Tibial artery (tissue), 4 donors: ENCODE results near the gene RHBDL3.

Experiments
- DNase-seq, 2 donors: peaks; one replicate each; pipeline ENCODE4 v3.0.0-alpha.2; 2019
- H3K27ac ChIP-seq, 2 donors: fragments of 200-600 bp; sonication (generic) in 1 of 2; 1 replicate in 1 of 2; 2 replicates in 1 of 2; pipeline ENCODE4 v1.5.1; 2018 to 2019; ENCODE audit warnings: mild to moderate bottlenecking in 1 of 2
- H3K27me3 ChIP-seq, 2 donors: fragments of 200-600 bp; sonication (generic) in 1 of 2; one replicate each; pipeline versions ENCODE4 v1.5.1 to v1.6.0; 2016 to 2019
- H3K36me3 ChIP-seq, 3 donors: fragments of 200-600 bp; sonication (generic) in 2 of 3; one replicate each; pipeline ENCODE4 v1.5.1; 2016 to 2019; ENCODE audit warnings: mild to moderate bottlenecking in 2 of 3
- H3K4me1 ChIP-seq, 4 donors: fragments of 200-600 bp; sonication (generic) in 2 of 4; 1 replicate in 3 of 4; 2 replicates in 1 of 4; pipeline ENCODE4 v1.5.1; 2016 to 2019
- H3K4me3 ChIP-seq, 2 donors: fragments of 200-600 bp; sonication (generic) in 1 of 2; 1 replicate in 1 of 2; 2 replicates in 1 of 2; pipeline ENCODE4 v1.5.1; 2018 to 2019; ENCODE audit warnings: mild to moderate bottlenecking in 2 of 2
- H3K9me3 ChIP-seq, 3 donors: fragments of 200-600 bp; sonication (generic) in 1 of 3; one replicate each; pipeline ENCODE4 v1.5.1; 2016 to 2019
- CTCF ChIP-seq, 2 experiments: fragments of 200-600 bp in 1 of 2; fragments of 450-650 bp in 1 of 2; IDR thresholded peaks; one replicate each; pipeline ENCODE4 v1.5.1; 2017 to 2019; ENCODE audit warnings: antibody characterized with exemption in 2 of 2, mild to moderate bottlenecking in 1 of 2, moderate library complexity in 1 of 2
- intact Hi-C: fragments of 100-400 bp; cut with DNase I; formaldehyde crosslinking; loops from one replicate; pipeline ENCODE4 v1.15.0; 2023; ENCODE audit warnings: low total_unique reads

The RHBDL3 gene

GRCh38 chr17:32286518-32286900 lies 20.9 kb downstream of the RHBDL3 start:
- H3K27me3 ChIP-seq, result peaks cover 0 to 26% of the 10 kb centered on the region in 2 donors
- no peak for DNase-seq
- no peak overlapping the region for H3K27ac ChIP-seq
- intact Hi-C loops, result no loop called here
- H3K9me3 ChIP-seq, result no peaks in the 10 kb centered on the region
- TF ChIP-seq CTCF (IDR thresholded peaks at IDR 0.05), result no peak
- H3K4me1 ChIP-seq, result no peaks in the 10 kb centered on the region
- no peak overlapping the region for H3K4me3 ChIP-seq
- H3K36me3 ChIP-seq, result no peaks in the 10 kb centered on the region

- Histone ChIP-seq H3K27ac (no peak overlapping the region), H3K4me3 (no peak overlapping the region), H3K27me3 (peaks cover 0 to 22% of the 10 kb centered on the region in 2 donors), H3K9me3 (no peaks in the 10 kb centered on the region), H3K36me3 (no peaks in the 10 kb centered on the region), H3K4me1 (no peaks in the 10 kb centered on the region)
- intact Hi-C loops, result no loop called here
- TF ChIP-seq CTCF (IDR thresholded peaks at IDR 0.05), result no peak
- DNase-seq, result no peak
Observed at GRCh38 chr17:32287804-32288511, 22.3 kb downstream of the RHBDL3 start.

GRCh38 chr17:32288615-32289014 lies 23.0 kb downstream of the RHBDL3 start:
- Histone ChIP-seq H3K4me1 (no peaks in the 10 kb centered on the region), H3K9me3 (no peaks in the 10 kb centered on the region), H3K27me3 (peaks cover 0 to 22% of the 10 kb centered on the region in 2 donors), H3K27ac (no peak overlapping the region), H3K4me3 (no peak overlapping the region), H3K36me3 (no peaks in the 10 kb centered on the region)
- no peak for DNase-seq
- intact Hi-C loops, result no loop called here
- no peak for TF ChIP-seq CTCF (IDR thresholded peaks at IDR 0.05)

GRCh38 chr17:32289471-32290070 lies 23.9 kb downstream of the RHBDL3 start:
- no peaks in the 10 kb centered on the region for H3K36me3 ChIP-seq
- intact Hi-C loops, result no loop called here
- H3K4me3 ChIP-seq, result no peak overlapping the region
- no peak for DNase-seq
- no peaks in the 10 kb centered on the region for H3K4me1 ChIP-seq
- TF ChIP-seq CTCF (IDR thresholded peaks at IDR 0.05), result no peak
- no peak overlapping the region for H3K27ac ChIP-seq
- H3K27me3 ChIP-seq, result peaks cover 0 to 13% of the 10 kb centered on the region in 2 donors
- H3K9me3 ChIP-seq, result no peaks in the 10 kb centered on the region

- no peaks in the 10 kb centered on the region for H3K27me3 ChIP-seq
- H3K4me1 ChIP-seq, result no peaks in the 10 kb centered on the region
- no peaks in the 10 kb centered on the region for H3K36me3 ChIP-seq
- no peak overlapping the region for H3K27ac ChIP-seq
- intact Hi-C loops, result no loop called here
- no peaks in the 10 kb centered on the region for H3K9me3 ChIP-seq
- H3K4me3 ChIP-seq, result no peak overlapping the region
- TF ChIP-seq CTCF (IDR thresholded peaks at IDR 0.05), result no peak
- no peak for DNase-seq
Observed at GRCh38 chr17:32292094-32292493, 26.5 kb downstream of the RHBDL3 start.
